Occipital lobe (tissue), 2 donors: ENCODE data around the gene OR4A47. TPM values are rescaled to one million over a fixed set of nuclear protein-coding genes. Genes with fewer than 3 reads are reported as not detected.
"Not testable (repeated sequence)": the region's sequence is repeated elsewhere in the genome, so short reads cannot be mapped to it uniquely, and the experiment has no call there.

Experiments used
- DNase-seq: peaks from one replicate; lab custom pipeline; 2025; lab: John Stamatoyannopoulos, UW
- total RNA-seq: library from RNA; depleted of rRNA; stranded (reverse); fragments of >200 nt; gene quantifications from one replicate; pipeline ENCODE4 v1.2.3, GENCODE V29; 2014

The OR4A47 gene, protein sequence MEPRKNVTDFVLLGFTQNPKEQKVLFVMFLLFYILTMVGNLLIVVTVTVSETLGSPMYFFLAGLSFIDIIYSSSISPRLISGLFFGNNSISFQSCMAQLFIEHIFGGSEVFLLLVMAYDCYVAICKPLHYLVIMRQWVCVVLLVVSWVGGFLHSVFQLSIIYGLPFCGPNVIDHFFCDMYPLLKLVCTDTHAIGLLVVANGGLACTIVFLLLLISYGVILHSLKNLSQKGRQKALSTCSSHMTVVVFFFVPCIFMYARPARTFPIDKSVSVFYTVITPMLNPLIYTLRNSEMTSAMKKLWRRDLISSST
- not detected for total RNA-seq

DNA sequence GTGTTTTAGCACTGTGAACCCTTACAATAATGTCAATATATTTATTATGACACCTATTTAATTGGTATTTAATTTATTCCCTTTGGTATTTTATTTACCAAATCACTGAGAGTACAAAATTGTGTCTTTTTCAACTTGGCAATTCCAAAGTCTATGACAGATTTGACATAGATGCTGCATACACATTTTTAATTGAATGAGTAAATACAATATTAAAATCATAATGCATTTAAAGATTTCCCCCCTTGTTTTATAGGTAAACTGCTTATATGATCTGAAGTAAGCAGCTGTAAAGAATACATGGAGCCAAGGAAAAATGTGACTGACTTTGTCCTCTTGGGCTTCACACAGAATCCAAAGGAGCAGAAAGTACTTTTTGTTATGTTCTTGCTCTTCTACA, at the start of gene OR4A47:
Gene OR4A47 (plus strand): TSS at position 301 of the 400 bp plus-strand sequence. CDS start 0 bp downstream, at position 301.
- DNase-seq, result not testable (repeated sequence)

DNA sequence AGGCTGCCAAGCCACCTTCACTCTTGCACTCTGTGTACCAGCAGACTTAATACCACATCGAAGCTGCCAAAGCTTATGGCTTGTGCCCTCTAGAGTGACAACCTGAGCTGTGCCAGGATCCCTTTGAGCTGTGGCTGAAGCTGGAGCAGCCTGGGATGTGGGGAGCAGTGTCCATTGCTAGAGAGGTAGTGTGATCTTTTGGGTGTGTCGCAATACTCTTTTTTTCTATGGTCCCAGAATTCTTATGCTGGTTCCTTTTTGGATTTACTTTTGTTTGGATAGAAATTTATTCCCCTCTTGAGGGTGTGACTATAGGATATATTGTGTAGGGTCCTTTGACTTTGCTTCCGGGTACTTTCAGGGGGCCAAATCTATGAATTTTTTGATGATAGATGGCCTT, 32.7 kb upstream of the OR4A47 start:
- not testable (repeated sequence) for DNase-seq

DNA sequence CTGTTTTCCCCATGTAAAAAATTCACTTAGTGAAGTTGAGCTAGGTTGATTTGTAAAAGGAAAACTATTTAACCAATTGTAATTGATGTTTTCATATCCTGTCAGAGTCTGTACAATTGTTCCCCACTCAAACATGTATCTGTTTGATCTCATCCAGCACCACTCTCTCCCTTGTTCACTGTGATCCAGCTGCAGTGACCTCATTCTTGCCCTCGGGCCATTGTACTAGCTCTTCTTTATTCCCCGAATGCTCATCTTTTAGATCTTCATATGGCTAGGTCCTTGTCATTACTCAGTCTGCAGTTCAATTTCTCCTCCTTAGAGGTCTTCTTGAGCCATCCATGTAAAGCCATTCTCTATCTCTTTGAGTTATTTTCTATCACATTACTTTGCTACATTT, 14.6 kb upstream of the OR4A47 start:
- DNase-seq, result not testable (repeated sequence)

DNA sequence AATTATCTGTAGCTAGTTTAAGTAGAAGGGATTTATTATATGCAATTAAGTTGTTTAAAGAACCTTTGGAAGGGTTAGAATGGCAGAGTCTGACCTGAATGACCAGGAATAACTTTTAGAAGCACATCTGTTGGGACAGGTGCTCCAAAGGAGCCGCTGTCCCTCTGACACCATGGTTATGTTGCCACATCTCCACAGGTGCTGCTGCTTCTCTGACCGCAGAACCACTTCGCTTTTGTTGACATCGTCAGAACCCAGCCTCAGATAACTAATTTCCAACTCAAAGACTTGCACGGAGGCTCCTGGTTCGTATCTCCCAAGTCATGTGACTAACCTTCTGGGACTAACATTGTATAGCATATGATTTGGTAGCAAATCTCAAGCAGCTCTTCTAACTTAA, 13.9 kb upstream of the OR4A47 start:
- not testable (repeated sequence) for DNase-seq

DNA sequence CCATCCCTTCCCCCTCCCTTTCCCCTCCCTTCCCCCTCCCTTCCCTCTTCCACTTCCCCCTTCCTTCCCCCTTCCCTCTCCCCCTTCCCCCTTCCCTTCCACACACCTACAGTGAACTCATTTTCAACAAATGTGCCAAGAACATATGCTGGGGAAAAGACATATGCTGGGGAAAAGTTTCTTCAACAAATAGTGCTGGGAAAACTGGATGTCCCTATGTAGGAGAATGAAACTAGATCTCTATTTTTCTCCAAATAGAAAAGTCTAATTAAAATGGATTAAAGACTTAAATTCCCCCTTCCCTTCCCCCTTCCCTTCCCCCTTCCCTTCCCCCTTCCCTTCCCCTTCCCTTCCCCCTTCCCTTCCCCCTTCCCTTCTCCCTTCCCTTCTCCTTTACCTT, 17.6 kb downstream of the OR4A47 start:
- DNase-seq, result not testable (repeated sequence)

DNA sequence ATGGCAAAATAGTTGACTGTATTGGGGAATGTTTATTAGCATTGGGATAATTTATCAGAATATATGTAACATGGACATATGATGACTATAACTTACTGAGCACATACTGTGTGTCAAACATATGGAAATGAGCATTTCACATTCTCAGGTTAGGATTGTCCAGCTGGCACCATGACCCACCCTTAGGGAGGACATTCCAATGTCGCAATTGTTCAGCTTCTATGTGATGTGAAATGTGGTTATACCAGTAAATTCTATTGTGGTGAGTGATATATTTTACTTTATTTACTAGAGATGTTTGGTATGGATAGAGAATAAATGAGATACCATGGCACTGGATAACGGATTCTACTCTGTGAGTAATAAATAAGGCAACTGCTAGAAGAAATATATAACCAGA, 50.4 kb downstream of the OR4A47 start:
- no peak for DNase-seq

Other genes starting within 250 kb of the OR4A47 start
- not detected for gene OR4X2, start 243.7 kb upstream of the OR4A47 start, total RNA-seq
- gene OR4X1, start 224.9 kb upstream of the OR4A47 start, total RNA-seq, result not detected
- gene OR4S1, start 182.6 kb upstream of the OR4A47 start, total RNA-seq, result not detected
- gene OR4C3, start 163.9 kb upstream of the OR4A47 start, total RNA-seq, result not detected
- gene OR4C5, start 122.3 kb upstream of the OR4A47 start, total RNA-seq, result not detected